Spleen (tissue), 7 donors: ENCODE measurements around the gene MAST2.

Experiments used
- CTCF ChIP-seq, 11 experiments: fragments of 200-600 bp in 7 of 11; fragments of 450-650 bp in 4 of 11; sonication (generic) in 4 of 11; IDR thresholded peaks in 8 of 11; conservative IDR thresholded peaks in 3 of 11; 1 replicate in 7 of 11; 2 replicates in 4 of 11; pipeline versions ENCODE4 v1.4.0 to v1.8.0; 2016 to 2021; ENCODE audit warnings: antibody characterized with exemption in 11 of 11, inconsistent platforms in 4 of 11, mild to moderate bottlenecking in 1 of 11
- POLR2A ChIP-seq, 3 donors: fragments of 450-650 bp; IDR thresholded peaks; one replicate each; pipeline ENCODE4 v1.5.1; 2017; ENCODE audit warnings: antibody characterized with exemption in 3 of 3, mild to moderate bottlenecking in 1 of 3
- donor health status: DM: no; HTN: no; CAD: no; lungs with moderate emphysema.
- donor health status: DM: no; HTN: no; CAD: no.
- donor health status: DM: no; HTN: no; CAD: no.

- no peak for TF ChIP-seq POLR2A (IDR thresholded peaks at IDR 0.05)
- no peak for TF ChIP-seq CTCF (IDR thresholded peaks at IDR 0.05 in 8 of 11, conservative IDR thresholded peaks at IDR 0.05 in 3 of 11)
Measured at GRCh38 chr1:46030876-46031660, 227.7 kb downstream of the MAST2 start.
